Tibial nerve (tissue), 4 donors: ENCODE measurements around the gene JMJD7. TPM values are rescaled to one million over a fixed set of nuclear protein-coding genes. Genes with fewer than 3 reads are reported as not detected.
A peak's percentile ranks its signal among the peaks of the same experiment; 100 is the strongest.

ENCODE experiments used
- DNase-seq, 2 donors: peaks; one replicate each; pipeline ENCODE4 v3.0.0-alpha.2; 2019; ENCODE audit warnings: low spot score in 2 of 2
- H3K27ac ChIP-seq, 4 donors: fragments of 200-600 bp; sonication (generic) in 3 of 4; one replicate each; pipeline ENCODE4 v1.5.1; 2017 to 2019; ENCODE audit warnings: mild to moderate bottlenecking in 1 of 4
- H3K27me3 ChIP-seq, 2 donors: fragments of 200-600 bp; sonication (generic) in 1 of 2; one replicate each; pipeline versions ENCODE4 v1.5.1 to v1.6.0; 2017 to 2019
- H3K36me3 ChIP-seq, 3 donors: fragments of 200-600 bp; sonication (generic); one replicate each; pipeline ENCODE4 v1.5.1; 2018 to 2019
- H3K4me1 ChIP-seq, 4 donors: fragments of 200-600 bp; sonication (generic) in 3 of 4; one replicate each; pipeline ENCODE4 v1.5.1; 2017 to 2019
- H3K4me3 ChIP-seq, 4 donors: fragments of 200-600 bp; sonication (generic) in 3 of 4; one replicate each; pipeline ENCODE4 v1.5.1; 2017 to 2019; ENCODE audit warnings: mild to moderate bottlenecking in 1 of 4, moderate library complexity in 1 of 4
- H3K9me3 ChIP-seq, 4 donors: fragments of 200-600 bp; sonication (generic) in 3 of 4; one replicate each; pipeline ENCODE4 v1.5.1; 2017 to 2019
- CTCF ChIP-seq, 5 experiments: fragments of 200-600 bp in 3 of 5; fragments of 450-650 bp in 2 of 5; sonication (generic) in 3 of 5; IDR thresholded peaks; one replicate each; pipeline ENCODE4 v1.5.1; 2016 to 2019; ENCODE audit warnings: antibody characterized with exemption in 5 of 5, mild to moderate bottlenecking in 3 of 5, moderate library complexity in 2 of 5
- EP300 ChIP-seq, 2 donors: sonication (generic); formaldehyde crosslinking; IDR thresholded peaks; one replicate each; pipeline ENCODE4 v1.6.1; 2017; ENCODE audit warnings: antibody characterized with exemption in 2 of 2, mild to moderate bottlenecking in 1 of 2
- POLR2A ChIP-seq, 2 donors: fragments of 450-650 bp; IDR thresholded peaks; one replicate each; pipeline ENCODE4 v1.6.1; 2017; ENCODE audit warnings: antibody characterized with exemption in 2 of 2, mild to moderate bottlenecking in 2 of 2, moderate library complexity in 2 of 2
- WGBS, 2 donors: methylation state at CpG; one replicate each; pipeline ENCODE4 v1.1.5; 2018; 5-methylcytosine and 5-hydroxymethylcytosine counted together
- total RNA-seq, 4 donors: library from RNA; depleted of rRNA; stranded (reverse); fragments of >200 nt; gene quantifications; one replicate each; pipeline ENCODE4 v1.1.0, GENCODE V29; 2016

JMJD7 gene
- total RNA-seq, 4 donors from 2014 or later, result 9.0 to 16.8 (median 12.0) TPM

DNA sequence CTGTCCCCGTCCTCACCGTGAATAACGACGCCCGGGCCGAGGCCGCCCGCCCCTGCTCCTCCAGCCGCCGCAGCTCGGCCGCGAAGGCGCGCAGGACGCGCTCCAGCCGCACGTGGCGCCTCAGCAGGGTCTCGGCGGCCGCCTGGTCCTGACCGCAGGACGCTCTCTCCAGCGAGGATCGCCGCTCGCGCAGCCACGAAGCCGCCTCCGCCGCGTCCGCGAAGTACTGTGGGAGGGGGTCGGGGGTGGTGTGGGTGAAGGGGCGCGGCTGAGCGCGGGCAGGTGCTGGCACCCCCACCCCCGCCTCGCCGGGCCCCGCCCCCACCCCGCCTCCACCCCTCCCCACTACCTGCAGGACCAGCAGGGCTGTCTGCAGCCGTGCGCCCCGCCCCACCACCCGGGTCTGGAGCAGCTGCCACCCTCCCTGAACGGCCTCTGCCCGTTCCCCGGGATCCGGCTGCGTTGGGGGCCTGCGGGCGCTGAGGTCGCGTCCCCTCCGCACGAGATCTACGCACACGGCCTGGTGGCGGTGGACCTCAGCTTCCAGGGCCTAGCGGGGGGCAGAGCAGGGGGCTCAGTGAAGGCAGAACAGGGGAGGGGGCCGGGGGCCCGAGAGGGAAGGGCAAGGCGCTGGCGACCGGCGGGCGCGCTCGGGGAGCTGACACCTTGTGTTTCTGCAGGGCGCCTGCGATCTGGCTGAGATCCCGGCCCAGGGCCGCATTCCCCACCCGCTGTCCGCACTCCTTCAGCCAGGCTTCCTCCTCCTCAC lies 54.2 kb downstream of the JMJD7 start:
- Histone ChIP-seq H3K9me3 (no peaks in the 10 kb centered on the region), H3K4me3 (peak overlapping the region in 2 of 4 donors; percentile 5 to 9), H3K4me1 (peaks cover 0 to 14% (median 6%) of the 10 kb centered on the region in 4 donors), H3K27ac (peak overlapping the region in 2 of 4 donors; percentile 50 to 60), H3K27me3 (peaks cover 0 to 28% of the 10 kb centered on the region in 2 donors), H3K36me3 (peaks cover 0 to 9% (median 0%) of the 10 kb centered on the region in 3 donors)
- WGBS, 2 donors, result 12 to 15% methylated on average over 33 to 42 of the region's 81 CpGs
- DNase-seq, result no peak
- TF ChIP-seq EP300 (IDR thresholded peaks at IDR 0.05) (no peak), CTCF (IDR thresholded peaks at IDR 0.05) (no peak), POLR2A (IDR thresholded peaks at IDR 0.05) (no peak)

GRCh38 chr15:41882689-41883483 lies 55.0 kb downstream of the JMJD7 start:
- 72 to 83% methylated on average over 10 to 12 of the region's 14 CpGs for WGBS, 2 donors

GRCh38 chr15:41883484-41883825 lies 55.6 kb downstream of the JMJD7 start:
- Histone ChIP-seq H3K36me3 (peaks cover 0 to 9% (median 0%) of the 10 kb centered on the region in 3 donors), H3K27me3 (peaks cover 0 to 28% of the 10 kb centered on the region in 2 donors), H3K4me3 (no peak overlapping the region), H3K9me3 (no peaks in the 10 kb centered on the region), H3K4me1 (peaks cover 0 to 14% (median 6%) of the 10 kb centered on the region in 4 donors), H3K27ac (no peak overlapping the region)
- DNase-seq, result no peak
- 91 to 100% methylated on average over 2 of the region's 2 CpGs for WGBS, 2 donors
- no peak for TF ChIP-seq POLR2A (IDR thresholded peaks at IDR 0.05)
- no peak for TF ChIP-seq CTCF (IDR thresholded peaks at IDR 0.05)
- no peak for TF ChIP-seq EP300 (IDR thresholded peaks at IDR 0.05)

More at GRCh38 chr15:41882689-41883483, 55.0 kb downstream of the JMJD7 start:
- H3K4me3 ChIP-seq, result no peak overlapping the region
- DNase-seq, result no peak
- H3K4me1 ChIP-seq, result peaks cover 0 to 14% (median 6%) of the 10 kb centered on the region in 4 donors
- peak overlapping the region in 1 of 4 donors; percentile 60 for H3K27ac ChIP-seq
- peaks cover 0 to 9% (median 0%) of the 10 kb centered on the region in 3 donors for H3K36me3 ChIP-seq
- no peaks in the 10 kb centered on the region for H3K9me3 ChIP-seq
- TF ChIP-seq CTCF (IDR thresholded peaks at IDR 0.05) (no peak), EP300 (IDR thresholded peaks at IDR 0.05) (no peak)
- peaks cover 0 to 28% of the 10 kb centered on the region in 2 donors for H3K27me3 ChIP-seq

DNA sequence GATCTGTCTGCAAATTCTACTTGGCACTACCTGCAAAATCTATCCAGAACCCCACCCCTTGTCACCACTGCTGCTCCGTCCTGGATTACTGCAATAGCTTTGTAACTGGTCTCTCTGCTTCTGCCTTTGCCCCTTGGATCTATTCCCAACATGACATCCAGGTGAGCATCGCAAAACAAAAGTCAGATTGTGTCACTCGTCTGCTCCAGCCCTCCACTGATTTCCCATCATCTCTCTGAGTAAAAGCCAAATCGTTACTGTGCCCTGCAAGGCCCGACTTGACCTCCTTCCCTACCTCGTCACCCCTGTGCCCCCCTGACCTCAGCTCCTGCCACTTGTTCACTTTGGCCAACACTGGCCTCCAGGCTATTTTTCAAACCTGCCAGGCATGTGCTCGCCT lies 56.6 kb downstream of the JMJD7 start:
- Histone ChIP-seq H3K27me3 (peaks cover 0 to 28% of the 10 kb centered on the region in 2 donors), H3K36me3 (peaks cover 0 to 9% (median 0%) of the 10 kb centered on the region in 3 donors), H3K4me1 (peaks cover 0 to 14% (median 6%) of the 10 kb centered on the region in 4 donors), H3K9me3 (no peaks in the 10 kb centered on the region), H3K27ac (no peak overlapping the region), H3K4me3 (no peak overlapping the region)
- TF ChIP-seq EP300 (IDR thresholded peaks at IDR 0.05), result no peak
- TF ChIP-seq POLR2A (IDR thresholded peaks at IDR 0.05), result no peak
- TF ChIP-seq CTCF (IDR thresholded peaks at IDR 0.05), result no peak
- no peak for DNase-seq
- WGBS, 2 donors, result 86 to 90% methylated on average over 7 of the region's 7 CpGs

DNA sequence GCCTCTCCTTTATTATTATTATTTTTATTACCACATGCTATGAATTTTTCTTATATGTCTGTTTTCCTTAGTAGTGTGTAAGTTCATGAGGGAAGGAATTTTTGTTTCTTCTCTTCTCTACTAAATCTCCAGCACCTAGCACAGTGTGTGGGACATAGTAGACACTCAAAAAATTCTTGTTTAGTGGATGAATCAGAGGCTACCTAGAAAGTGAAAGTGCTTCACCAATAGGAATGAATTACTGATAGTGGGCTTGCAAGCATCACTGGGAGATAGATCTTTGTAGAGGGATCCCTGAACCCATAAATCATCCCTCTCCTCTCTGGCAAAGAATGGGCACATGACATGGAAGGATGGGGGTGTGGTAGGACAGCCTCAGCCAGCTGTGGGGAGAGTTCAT lies 57.4 kb downstream of the JMJD7 start:
- no peak for DNase-seq
- no peak overlapping the region for H3K27ac ChIP-seq
- peaks cover 0 to 9% (median 0%) of the 10 kb centered on the region in 3 donors for H3K36me3 ChIP-seq
- H3K9me3 ChIP-seq, result no peaks in the 10 kb centered on the region
- TF ChIP-seq POLR2A (IDR thresholded peaks at IDR 0.05) (no peak), CTCF (IDR thresholded peaks at IDR 0.05) (no peak), EP300 (IDR thresholded peaks at IDR 0.05) (no peak)
- peaks cover 0 to 20% of the 10 kb centered on the region in 2 donors for H3K27me3 ChIP-seq
- H3K4me1 ChIP-seq, result peaks cover 0 to 14% (median 6%) of the 10 kb centered on the region in 4 donors
- no peak overlapping the region for H3K4me3 ChIP-seq
